ENCODE results near the gene IAH1.

DNA sequence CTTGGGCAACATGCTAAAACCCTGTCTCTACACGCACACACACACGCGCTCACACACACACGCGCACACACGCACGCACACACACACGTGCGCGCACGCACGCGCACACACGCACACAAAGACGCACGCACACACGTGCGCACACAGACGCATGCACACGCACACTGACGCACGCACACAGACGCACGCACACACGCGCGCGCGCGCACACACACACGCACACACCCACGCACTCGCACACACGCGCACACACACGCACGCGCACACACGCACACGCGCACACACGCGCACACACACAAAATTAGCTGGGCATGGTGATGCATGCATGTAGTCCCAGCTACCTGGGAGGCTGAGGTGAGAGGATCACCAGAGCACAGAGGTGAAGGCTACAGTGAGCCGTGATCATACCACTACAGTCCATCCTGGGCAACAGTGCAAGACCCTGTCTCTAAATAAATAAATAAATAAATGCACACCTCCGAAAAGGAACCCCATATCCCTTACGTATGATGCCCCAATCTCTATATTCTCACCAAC is 8.1 kb upstream of the IAH1 start:
- TF ChIP-seq CTCF (IDR thresholded peaks at IDR 0.05; ENCODE audit: insufficient read depth, low read length, poor library complexity, severe bottlenecking): no peak
- TF ChIP-seq EZH2phosphoT487 (conservative IDR thresholded peaks at IDR 0.05; ENCODE audit: low read length): no peak
